Duodenal mucosa (tissue), 2 donors: ENCODE data around the gene TOR2A.

Source experiments
- H3K27ac ChIP-seq: one replicate; pipeline ENCODE4 v1.7.0; 2013; ENCODE audit warnings: low read depth, low read length
- H3K27me3 ChIP-seq, 2 donors: one replicate each; pipeline ENCODE4 v1.7.0; 2013; ENCODE audit warnings: low read length in 2 of 2, control low read depth in 1 of 2; ENCODE audit not compliant: insufficient read depth in 2 of 2, control insufficient read depth in 1 of 2
- H3K36me3 ChIP-seq, 2 donors: one replicate each; pipeline ENCODE4 v1.7.0; 2013; ENCODE audit warnings: low read length in 2 of 2, control low read depth in 1 of 2; ENCODE audit not compliant: insufficient read depth in 2 of 2, control insufficient read depth in 1 of 2
- H3K4me1 ChIP-seq, 2 donors: one replicate each; pipeline ENCODE4 v1.7.0; 2013; ENCODE audit warnings: low read length in 2 of 2, control low read depth in 1 of 2; ENCODE audit not compliant: insufficient read depth in 2 of 2, control insufficient read depth in 1 of 2
- H3K4me3 ChIP-seq, 2 donors: one replicate each; pipeline ENCODE4 v1.7.0; 2013; ENCODE audit warnings: low read length in 2 of 2, low read depth in 1 of 2
- H3K9ac ChIP-seq, 2 donors: one replicate each; pipeline ENCODE4 v1.7.0; 2013; ENCODE audit warnings: low read length in 2 of 2, low read depth in 1 of 2
- H3K9me3 ChIP-seq, 2 donors: one replicate each; pipeline ENCODE4 v1.7.0; 2013; ENCODE audit warnings: low read length in 2 of 2, control low read depth in 1 of 2; ENCODE audit not compliant: control insufficient read depth in 1 of 2

The TOR2A gene

DNA sequence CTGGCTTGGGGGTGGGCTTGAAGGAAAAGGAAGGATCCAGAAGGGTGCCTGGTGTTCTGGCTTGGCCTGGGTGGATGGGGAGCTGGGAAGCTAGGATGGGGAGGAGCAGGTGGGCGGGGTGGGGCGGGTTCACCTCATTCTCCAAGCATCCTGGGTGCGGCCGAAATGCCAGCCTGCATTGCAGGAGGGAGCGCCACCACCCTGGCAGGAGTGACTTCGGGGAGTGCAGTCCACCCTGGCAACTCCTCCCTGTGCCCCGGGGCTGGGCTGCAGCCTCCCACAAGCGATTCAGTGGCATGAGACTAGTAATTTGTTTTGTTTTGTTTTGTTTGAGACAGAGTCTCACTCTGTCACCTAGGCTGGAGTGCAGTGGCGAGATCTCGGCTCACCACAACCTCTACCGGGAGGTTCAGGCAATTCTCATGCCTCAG, 13.7 kb downstream of the TOR2A start:
- Histone ChIP-seq H3K4me1 (peaks cover 0 to 7% of the 10 kb centered on the region in 2 donors), H3K27ac (no peak overlapping the region), H3K27me3 (no peaks in the 10 kb centered on the region), H3K4me3 (no peak overlapping the region), H3K36me3 (no peaks in the 10 kb centered on the region), H3K9me3 (no peaks in the 10 kb centered on the region), H3K9ac (no peak overlapping the region)

DNA sequence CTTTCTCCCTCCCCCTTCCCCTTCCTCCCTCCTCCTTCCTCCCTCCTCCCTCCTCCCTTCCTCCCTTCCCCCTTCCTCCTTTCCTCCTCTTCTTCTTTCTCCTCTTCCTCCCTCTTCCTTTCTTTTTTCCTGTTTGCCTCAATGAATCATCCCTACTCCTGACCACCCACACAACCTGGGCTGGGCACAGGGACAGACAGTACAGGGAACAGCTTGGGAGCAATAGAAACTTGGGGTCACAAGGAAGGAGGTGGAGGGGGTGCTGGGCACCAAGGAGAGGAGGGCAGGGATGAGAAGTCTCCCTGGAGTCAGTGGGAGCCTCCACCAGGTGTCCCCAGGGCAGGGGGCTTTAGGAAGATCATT, 14.2 kb downstream of the TOR2A start:
- H3K9me3 ChIP-seq: no peaks in the 10 kb centered on the region
- H3K36me3 ChIP-seq: no peaks in the 10 kb centered on the region
- no peak overlapping the region for H3K27ac ChIP-seq
- H3K4me1 ChIP-seq: peaks cover 3 to 13% of the 10 kb centered on the region in 2 donors
- no peaks in the 10 kb centered on the region for H3K27me3 ChIP-seq
- H3K9ac ChIP-seq: no peak overlapping the region
- H3K4me3 ChIP-seq: no peak overlapping the region

DNA sequence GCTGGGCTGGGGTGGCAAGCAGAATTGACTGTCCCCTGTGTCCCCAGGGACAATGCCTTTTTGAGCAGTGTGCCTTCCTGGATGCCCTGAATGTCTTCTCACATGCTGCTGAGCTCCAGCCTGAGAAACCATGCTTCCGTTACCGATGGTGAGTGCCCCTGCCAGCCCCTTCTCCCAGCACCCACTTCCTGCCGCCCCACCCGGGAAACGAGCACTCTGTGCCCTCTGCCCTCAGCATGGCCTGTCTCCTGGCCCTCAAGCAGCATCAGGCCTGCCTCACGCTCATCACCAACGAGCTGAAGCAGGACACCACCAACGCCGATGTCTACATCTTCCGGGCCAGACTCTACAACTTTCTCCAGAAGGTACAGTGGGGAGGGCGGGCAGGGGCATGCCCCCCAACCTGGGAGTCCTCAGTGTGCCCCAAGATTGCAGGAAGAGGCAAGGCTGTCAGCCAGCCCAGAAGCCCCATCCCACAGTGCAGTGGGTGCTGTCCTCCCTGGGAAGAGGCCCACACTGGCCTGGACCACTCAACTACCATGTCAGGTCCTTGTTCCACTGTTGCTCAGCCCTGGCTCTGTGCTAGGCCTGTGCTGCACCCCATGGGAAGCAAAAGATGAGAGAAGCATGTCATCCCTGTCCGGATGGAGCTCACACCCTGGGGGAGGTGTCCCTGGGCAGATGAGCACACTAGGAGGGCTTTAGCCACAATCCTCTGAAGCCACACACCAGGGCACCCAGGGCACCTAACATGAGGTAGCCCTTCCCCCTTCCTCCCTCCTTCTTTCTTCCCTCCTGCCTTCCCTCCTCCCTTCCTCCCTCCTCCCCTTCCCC, 14.8 kb downstream of the TOR2A start:
- H3K4me1 ChIP-seq: peaks cover 3 to 13% of the 10 kb centered on the region in 2 donors
- no peaks in the 10 kb centered on the region for H3K36me3 ChIP-seq
- no peak overlapping the region for H3K9ac ChIP-seq
- H3K27ac ChIP-seq: no peak overlapping the region
- H3K4me3 ChIP-seq: no peak overlapping the region
- no peaks in the 10 kb centered on the region for H3K27me3 ChIP-seq
- H3K9me3 ChIP-seq: no peaks in the 10 kb centered on the region

DNA sequence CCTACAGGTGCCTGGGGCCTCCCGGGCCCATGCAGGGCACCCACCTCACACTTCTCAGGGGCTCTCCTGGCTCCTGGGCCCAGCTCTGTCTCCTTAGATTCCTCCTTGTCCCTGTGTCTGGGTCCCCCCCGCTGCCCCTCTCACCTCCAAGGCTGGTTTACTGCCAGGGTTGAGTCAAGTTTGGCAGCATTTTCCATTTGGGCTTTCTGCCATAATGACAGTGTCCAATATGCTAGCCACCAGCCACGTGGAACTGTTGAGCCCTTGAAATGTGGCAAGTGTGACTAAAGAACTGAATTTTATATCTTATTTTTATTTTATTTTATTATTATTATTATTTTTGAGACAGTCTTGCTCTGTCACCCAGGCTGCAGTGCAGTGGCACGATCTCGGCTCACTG, 17.3 kb downstream of the TOR2A start:
- Histone ChIP-seq H3K9ac (no peak overlapping the region), H3K9me3 (no peaks in the 10 kb centered on the region), H3K36me3 (no peaks in the 10 kb centered on the region), H3K27ac (no peak overlapping the region), H3K4me1 (peaks cover 10 to 20% of the 10 kb centered on the region in 2 donors), H3K27me3 (no peaks in the 10 kb centered on the region), H3K4me3 (no peak overlapping the region)

DNA sequence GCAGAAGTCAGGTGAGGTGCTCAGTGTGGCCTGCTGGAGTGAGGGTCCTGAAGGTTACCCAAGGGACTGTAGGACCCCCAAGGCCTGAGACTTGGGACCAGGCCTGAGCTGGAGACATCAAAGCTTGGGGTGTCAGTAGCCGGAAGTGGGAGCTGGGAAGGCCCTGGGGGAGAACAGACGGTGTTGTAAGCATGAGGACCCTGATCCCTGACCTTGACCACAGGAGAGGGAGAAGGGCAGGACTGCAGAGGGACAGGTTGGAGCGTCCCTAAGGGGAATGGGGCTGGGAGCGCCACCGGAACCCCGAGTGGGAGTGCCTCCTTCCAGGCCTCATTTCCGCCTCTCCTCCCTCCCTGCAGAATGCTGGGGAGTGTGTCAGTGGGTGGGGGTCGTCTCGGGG, 18.7 kb downstream of the TOR2A start:
- Histone ChIP-seq H3K36me3 (no peaks in the 10 kb centered on the region), H3K4me3 (peak overlapping the region in 1 of 2 donors; percentile 84), H3K9me3 (no peaks in the 10 kb centered on the region), H3K27ac (no peak overlapping the region), H3K9ac (peak overlapping the region; percentile 48 to 79), H3K27me3 (no peaks in the 10 kb centered on the region), H3K4me1 (peaks cover 10 to 14% of the 10 kb centered on the region in 2 donors)

DNA sequence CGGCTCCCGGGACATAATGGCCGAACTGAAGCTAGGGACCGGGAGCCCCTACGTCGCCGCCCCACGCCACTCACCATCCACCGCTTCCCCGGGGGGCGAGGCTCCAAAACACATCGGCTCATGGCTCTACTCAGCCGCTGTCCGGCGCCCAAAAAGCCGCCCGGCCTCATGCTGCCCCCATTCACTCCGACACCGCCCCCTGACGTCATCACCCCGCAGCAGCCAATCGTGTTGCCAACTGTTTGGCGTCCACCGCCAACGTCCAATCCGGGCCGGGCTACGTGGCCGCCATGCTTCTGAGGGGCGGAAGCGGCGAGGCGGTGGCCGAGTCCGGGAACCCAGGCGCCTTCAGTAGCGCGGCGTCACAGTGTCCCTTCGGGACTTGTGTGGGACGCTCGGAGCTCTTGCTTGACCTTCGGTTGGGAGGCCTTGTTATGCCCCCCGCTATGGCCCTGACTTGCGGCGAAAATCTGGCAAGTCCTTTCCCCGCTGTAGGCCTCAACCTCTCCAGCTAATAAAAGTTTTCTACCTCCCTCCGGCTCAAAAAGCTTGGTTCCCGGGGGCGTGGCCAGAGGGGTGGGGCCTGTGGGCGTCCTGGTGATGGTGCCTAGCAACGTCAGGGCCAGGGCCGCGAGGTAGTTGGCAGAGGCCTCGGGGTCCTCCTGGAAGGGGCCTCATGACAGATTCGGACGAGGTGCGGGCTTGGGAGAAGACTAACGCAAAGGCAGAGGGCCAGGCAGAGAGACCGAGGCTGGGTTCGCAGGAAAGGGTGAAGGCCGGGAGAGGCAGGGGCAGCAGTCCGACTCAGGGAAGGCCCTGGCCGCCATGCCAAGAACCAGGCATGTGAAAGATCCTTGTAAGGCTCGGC, 19.4 kb downstream of the TOR2A start, which contains the start of the genes PTRH1 and TTC16:
PTRH1 (minus strand) TSS at position 194 of the 868 bp plus-strand sequence; CDS start at position 170, 24 bp downstream.
TTC16 (plus strand) TSS at position 610 of the 868 bp plus-strand sequence; CDS start at position 677, 67 bp downstream.
- Histone ChIP-seq H3K4me3 (peak within 1 kb of the TSS; percentile 84), H3K36me3 (no peaks in the 10 kb centered on the region), H3K27ac (peak within 1 kb of the TSS; percentile 82), H3K9me3 (no peaks in the 10 kb centered on the region), H3K4me1 (peaks cover 10 to 14% of the 10 kb centered on the region in 2 donors), H3K27me3 (no peaks in the 10 kb centered on the region), H3K9ac (peak within 1 kb of the TSS; percentile 58 to 79)

DNA sequence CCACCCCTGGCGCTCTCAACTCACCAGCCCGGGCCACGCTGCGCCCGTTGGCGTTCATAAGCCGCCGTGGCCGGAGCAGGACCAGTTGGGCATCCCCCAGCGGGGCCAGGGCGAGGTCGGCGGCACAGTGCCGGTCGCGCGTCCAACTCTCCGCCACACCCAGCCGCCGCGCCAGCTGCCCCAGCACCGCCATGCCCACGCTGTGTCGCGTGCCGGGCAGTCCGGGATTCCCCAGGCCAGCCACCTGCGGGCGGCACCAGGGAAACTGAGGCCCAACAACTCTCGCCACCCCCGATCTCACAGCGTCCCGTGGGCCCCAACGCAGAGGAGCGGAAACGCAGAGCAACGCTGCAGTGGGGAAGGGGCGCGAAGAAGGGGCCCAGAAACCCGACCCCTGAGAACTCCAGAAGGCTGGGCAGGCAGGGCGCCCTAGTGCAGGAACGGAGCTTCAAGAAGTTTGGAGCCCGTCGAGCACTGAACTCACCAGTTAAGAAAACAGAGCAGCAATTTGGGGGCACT, 20.1 kb downstream of the TOR2A start:
- Histone ChIP-seq H3K9ac (peak overlapping the region; percentile 58 to 79), H3K4me1 (peaks cover 10 to 14% of the 10 kb centered on the region in 2 donors), H3K4me3 (peak overlapping the region; percentile 84), H3K36me3 (no peaks in the 10 kb centered on the region), H3K9me3 (no peaks in the 10 kb centered on the region), H3K27ac (peak overlapping the region; percentile 82), H3K27me3 (no peaks in the 10 kb centered on the region)

DNA sequence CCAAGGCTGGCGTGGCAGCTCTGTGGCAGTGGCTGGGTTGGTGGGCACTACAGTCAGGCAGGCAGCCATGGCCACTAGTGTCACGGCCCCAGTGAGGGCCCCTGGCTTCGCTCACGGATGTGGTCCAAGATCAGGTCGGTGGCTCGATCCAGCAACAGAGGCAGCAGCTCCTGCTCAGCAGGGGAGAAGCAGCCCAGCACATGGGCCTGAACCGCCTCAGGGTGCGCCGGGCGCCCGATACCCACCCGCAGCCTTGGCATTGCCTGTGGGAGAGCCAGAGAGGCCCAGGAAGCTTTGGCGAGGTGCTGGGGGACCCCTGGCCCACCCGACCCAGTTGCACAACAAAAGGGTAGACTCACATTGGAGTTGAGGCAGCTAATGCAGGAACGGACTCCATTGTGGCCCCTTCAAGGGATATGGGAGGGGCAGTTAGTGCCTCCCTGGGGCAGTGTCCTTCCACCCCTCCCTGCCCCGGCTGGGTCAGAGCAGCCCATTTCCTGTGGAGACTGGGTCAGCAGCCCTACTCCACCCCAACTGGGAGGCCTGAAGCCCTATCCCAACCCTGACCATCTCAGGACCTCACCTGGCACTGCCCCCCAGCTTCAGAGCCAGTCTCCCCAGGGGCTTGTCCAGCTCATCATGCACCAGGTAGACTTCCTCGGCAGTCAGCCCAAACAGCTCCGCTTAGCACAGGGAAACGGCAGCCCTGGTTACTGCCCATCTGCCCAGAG, 20.9 kb downstream of the TOR2A start:
- Histone ChIP-seq H3K27me3 (no peaks in the 10 kb centered on the region), H3K36me3 (no peaks in the 10 kb centered on the region), H3K27ac (no peak overlapping the region), H3K9ac (no peak overlapping the region), H3K4me1 (peaks cover 10 to 14% of the 10 kb centered on the region in 2 donors), H3K9me3 (no peaks in the 10 kb centered on the region), H3K4me3 (peak overlapping the region in 1 of 2 donors; percentile 29)

DNA sequence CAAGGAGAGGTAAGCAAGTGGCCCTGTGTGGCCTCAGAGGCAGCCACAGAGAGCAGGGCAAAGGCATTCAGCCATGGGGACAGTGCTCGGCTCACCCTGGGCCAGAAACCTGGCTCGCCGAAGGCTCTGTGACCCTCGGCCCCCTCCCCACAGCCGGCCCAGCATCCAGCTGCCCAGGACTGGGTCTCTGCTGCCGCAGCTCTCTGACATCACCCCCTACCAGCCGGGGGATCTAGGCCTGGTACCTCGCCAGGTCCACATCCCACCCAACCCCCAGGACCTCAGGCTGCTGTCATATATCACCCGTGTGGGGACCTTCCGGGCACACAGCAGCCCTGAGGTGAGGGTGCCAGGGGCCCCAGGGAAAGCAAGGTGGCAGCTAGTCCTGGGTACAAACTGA, 22.2 kb downstream of the TOR2A start:
- Histone ChIP-seq H3K9ac (no peak overlapping the region), H3K36me3 (no peaks in the 10 kb centered on the region), H3K9me3 (no peaks in the 10 kb centered on the region), H3K27me3 (no peaks in the 10 kb centered on the region), H3K4me3 (no peak overlapping the region), H3K27ac (no peak overlapping the region), H3K4me1 (peaks cover 10 to 14% of the 10 kb centered on the region in 2 donors)
